ENCODE measurements around the gene GFI1B.

GRCh38 chr9:132937463-132937901 lies 41.0 kb upstream of the GFI1B start:
- TF ChIP-seq, protein P1, sequence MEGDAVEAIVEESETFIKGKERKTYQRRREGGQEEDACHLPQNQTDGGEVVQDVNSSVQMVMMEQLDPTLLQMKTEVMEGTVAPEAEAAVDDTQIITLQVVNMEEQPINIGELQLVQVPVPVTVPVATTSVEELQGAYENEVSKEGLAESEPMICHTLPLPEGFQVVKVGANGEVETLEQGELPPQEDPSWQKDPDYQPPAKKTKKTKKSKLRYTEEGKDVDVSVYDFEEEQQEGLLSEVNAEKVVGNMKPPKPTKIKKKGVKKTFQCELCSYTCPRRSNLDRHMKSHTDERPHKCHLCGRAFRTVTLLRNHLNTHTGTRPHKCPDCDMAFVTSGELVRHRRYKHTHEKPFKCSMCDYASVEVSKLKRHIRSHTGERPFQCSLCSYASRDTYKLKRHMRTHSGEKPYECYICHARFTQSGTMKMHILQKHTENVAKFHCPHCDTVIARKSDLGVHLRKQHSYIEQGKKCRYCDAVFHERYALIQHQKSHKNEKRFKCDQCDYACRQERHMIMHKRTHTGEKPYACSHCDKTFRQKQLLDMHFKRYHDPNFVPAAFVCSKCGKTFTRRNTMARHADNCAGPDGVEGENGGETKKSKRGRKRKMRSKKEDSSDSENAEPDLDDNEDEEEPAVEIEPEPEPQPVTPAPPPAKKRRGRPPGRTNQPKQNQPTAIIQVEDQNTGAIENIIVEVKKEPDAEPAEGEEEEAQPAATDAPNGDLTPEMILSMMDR (IDR thresholded peaks at IDR 0.05): no peak
- TF ChIP-seq RELA (CRISPR knock-in tag; IDR thresholded peaks at IDR 0.05; ENCODE audit: borderline replicate concordance) (no peak), FOXP4 (CRISPR knock-in tag; IDR thresholded peaks at IDR 0.05) (no peak), KAT7 (CRISPR knock-in tag; IDR thresholded peaks at IDR 0.05; ENCODE audit: borderline replicate concordance) (no peak), PRRX2 (CRISPR knock-in tag; IDR thresholded peaks at IDR 0.05) (no peak), NR2C2 (CRISPR knock-in tag; IDR thresholded peaks at IDR 0.05) (no peak), ZNF121 (CRISPR knock-in tag; IDR thresholded peaks at IDR 0.05) (no peak), ZNF138 (CRISPR knock-in tag; conservative IDR thresholded peaks at IDR 0.05) (no peak), CREB1 (CRISPR knock-in tag; IDR thresholded peaks at IDR 0.05) (no peak), JUN (CRISPR knock-in tag; IDR thresholded peaks at IDR 0.05) (no peak)

All from WTC11 (cell line).